Superior temporal gyrus (tissue), 1 donor: Measurements from ENCODE around the gene KIF3B.
"Not testable (repeated sequence)": the region's sequence is repeated elsewhere in the genome, so short reads cannot be mapped to it uniquely, and the experiment has no call there.

Experiments
- DNase-seq: peaks from one replicate; pipeline ENCODE4 v3.0.0-alpha.2; 2016; ENCODE audit errors: extremely low spot score

Gene KIF3B

DNA sequence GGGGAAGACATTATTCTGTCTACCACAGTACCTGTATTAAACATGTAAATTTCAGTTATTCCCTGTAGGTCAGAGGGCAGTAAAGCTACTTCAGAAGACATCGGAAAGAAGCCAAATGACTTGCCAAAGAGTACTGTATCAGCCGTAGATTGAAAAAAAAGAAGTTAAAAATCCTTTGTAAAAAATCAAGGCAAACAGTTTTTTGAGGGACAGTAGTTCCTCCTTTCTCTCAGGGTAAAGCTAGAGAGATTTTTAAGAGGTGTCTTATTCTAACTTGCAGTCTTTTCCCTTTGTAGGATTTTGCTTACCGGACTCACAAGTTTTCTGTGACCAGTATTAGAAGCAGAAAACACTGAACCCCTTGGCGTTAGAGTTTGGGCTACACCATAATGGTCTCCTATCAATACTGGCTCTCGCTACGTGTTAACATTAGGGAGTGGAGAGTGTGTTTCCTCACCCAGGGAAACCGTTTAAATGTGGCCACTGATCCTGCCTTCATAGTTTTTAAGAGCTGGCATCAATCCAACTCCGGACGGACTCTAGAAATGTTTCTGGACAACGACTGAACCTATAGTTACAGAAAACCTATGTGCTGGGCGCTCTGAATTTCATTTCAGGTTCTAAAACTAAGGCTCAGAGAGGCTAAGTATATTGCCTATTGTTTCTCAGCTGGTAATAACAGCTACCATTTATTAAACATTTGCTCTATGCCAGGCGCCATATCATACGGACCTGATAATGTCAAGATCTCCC lies 79.3 kb downstream of the KIF3B start:
- DNase-seq, result no peak

DNA sequence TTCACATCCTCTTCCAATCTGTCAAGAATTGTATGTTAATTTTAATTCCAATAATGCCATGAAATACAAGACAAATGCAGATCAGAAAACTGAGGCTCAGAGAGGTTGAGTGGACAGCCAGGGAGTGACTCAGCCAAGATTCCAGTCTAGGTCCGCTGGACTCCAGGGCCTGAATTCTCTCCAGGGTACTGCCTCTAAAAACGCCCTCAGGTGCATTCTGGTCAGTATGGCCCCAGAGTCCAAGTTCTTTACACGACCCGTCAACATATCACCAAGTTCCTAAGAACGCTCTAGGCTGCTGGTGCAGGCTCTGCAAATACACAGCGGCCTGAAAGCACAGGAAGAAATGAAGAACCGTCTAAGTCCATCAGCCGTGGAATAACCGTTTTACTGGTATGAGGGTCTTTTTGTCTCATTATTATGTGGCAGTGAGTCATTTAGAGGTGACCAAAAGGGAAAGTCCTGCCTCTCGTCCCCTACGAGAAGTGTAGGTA lies 80.0 kb downstream of the KIF3B start:
- DNase-seq, result no peak

DNA sequence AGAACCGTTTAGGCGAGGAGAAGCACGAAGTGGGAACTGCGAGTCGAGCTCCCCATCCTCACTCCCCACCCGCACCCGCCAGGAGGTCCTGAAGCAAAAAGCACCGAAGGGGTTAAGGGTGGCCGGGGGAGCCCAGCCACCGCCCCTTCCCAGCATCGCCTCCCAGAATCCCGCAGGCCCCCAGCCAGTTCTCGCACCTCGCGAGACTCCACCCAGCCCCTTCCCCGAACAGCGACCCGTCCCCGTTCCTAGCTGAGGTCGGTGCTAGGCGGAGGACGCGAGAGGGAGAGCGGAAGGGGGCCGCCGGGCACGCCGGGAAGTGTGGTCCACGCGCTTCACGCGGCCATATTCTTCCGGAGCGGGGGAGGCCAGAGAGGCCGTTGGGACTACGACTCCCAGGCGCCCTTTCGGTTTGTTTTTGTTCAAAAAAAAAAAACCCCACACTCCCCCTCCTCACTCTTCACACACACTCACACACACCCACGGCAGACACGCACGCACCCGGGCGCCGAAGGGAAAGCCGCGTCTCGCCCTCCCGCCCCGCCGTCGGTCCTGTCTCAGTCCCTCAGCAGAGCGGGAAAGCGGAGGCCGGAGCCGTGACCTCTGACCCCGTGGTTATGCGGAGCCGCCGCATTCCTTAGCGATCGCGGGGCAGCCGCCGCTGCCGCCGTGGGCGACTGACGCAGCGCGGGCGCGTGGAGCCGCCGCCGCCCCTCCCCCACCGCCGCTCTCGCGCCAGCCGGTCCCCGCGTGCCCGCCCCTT lies 80.6 kb downstream of the KIF3B start, which contains the start of gene ASXL1:
TSS of gene ASXL1 (plus strand) at position 463 of the 763 bp plus-strand sequence. CDS start 445 bp downstream, outside the sequence.
- DNase-seq, result peak; percentile 96

DNA sequence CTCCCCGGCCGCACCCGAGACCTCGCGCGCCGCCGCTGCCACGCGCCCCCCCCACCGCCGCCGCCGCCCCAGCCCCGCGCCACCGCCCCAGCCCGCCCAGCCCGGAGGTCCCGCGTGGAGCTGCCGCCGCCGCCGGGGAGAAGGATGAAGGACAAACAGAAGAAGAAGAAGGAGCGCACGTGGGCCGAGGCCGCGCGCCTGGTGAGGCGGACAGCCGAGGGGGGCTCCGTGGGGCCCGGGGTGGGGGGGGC lies 81.1 kb downstream of the KIF3B start:
- DNase-seq, result no peak

DNA sequence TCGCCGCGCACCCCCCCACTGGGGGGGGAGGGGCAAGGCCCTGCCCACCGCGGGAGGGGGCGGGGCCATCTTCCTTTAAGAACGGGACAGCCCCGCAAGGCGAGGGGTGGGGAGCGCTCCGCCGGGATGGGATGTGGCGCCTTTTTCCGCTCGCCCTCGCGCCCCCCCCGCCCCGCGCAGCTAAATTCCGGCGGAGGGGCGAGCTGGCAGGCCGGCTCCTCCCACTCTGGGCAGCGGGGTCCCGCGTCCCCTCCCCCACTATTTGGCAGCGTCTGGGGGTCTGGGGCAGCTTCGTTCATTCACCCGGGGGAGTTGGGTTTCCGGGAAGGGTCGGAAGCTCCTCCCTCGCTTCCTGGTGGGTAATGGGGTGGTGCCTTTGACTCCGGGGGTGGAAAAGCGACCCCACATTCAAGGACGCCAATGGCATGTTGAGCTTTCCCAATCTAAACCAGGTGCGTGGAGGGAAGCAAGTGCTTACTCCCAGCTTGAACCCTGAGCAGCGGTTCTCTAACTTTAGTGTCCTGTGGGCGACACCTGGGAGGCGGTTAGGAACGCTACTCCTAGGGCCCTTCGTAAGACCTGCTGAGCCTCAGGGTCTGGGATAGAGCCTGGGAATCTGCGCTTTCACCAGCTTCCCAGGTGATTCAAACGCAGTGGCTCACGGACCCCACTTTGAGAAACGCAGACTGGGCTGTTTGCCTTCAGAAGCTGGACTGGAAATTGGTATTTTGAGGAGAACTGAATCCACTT lies 81.6 kb downstream of the KIF3B start:
- DNase-seq, result no peak

DNA sequence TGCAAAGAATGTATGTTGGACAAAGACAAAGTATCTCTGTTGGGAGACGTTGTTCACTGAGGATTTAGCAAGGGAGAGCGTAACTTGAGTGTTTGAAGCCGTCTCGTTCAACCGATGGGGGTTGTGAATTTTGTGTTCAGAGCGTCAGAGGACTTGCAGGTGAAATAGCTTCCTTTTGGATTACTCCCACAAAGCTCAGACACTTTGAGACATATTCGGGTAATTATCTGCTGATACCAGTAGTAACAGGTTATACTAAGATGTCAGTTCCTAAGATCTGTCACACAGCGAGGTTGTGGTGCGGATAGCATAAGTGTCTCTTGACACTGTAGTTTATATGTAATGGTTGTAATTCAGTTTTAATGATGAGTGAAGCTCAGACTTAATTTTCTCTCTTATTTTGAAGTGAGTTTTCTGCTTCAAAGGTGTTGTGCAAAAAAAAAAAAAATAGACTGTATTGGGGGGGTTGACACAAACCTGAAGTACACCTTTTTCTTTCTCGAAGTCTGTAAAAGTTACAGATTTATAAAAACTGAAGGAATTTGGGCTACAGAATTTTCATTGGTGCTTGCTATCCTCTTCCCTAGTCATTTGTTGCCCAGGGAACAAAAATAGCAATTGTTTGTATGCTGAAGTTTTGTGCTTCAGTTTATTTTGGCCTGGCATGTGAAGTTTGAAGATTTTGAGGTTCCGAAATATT lies 82.3 kb downstream of the KIF3B start:
- DNase-seq, result peak; percentile 64

DNA sequence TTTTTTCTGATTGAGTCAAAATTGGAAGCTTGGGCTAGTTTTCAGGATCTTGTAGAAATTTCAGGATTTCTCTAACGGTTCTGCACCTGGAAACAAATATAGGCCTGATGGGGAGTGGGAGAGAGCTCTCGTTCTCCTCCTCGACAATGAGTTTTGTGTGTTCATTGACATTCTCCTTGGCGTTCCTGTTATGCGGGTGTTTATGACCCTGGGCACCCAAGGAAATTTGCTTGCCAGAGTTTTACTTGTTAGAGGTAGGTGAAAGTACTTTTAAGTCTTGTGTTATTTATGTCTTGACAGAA lies 82.8 kb downstream of the KIF3B start:
- DNase-seq, result no peak

DNA sequence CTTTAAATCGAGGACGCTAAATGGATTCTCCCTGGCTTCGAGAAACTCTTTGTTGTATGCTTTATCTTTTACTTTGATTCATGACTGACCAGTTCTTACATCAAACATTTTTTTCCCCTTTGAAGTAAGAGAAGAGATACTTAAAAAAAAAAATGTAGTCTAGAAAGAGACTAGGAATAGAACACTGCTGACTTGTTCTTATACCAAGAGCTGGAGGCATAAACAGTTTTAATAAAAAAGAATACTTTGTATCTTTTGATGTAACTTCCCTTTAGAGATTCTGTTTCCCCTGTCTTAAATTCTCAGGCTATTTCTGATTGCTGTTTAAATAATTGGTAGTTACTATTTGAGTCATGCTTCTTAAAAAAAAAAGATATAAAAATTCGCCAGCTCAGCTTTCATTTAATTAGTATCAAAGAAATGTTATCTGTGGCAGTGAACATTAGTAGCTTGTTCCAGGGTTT lies 85.5 kb downstream of the KIF3B start:
- no peak for DNase-seq

DNA sequence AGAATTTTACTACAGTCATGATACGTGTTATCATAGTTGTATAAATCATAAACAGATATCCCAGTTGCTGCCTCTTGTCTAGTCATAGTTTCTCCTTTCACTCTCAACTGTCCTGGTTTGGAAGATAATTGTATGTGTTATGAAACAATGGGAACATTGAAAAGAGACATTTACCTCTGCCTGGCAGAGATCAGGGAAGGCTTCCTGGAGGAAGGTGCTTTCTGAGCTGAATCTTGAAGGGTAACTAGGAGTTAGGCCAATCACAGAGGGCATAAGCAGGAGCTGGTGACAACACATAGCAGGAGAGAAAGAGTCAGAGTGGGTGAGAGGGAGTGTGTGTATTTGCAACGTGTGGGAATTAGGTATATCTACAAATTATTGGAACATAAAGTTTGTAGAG lies 86.0 kb downstream of the KIF3B start:
- no peak for DNase-seq

DNA sequence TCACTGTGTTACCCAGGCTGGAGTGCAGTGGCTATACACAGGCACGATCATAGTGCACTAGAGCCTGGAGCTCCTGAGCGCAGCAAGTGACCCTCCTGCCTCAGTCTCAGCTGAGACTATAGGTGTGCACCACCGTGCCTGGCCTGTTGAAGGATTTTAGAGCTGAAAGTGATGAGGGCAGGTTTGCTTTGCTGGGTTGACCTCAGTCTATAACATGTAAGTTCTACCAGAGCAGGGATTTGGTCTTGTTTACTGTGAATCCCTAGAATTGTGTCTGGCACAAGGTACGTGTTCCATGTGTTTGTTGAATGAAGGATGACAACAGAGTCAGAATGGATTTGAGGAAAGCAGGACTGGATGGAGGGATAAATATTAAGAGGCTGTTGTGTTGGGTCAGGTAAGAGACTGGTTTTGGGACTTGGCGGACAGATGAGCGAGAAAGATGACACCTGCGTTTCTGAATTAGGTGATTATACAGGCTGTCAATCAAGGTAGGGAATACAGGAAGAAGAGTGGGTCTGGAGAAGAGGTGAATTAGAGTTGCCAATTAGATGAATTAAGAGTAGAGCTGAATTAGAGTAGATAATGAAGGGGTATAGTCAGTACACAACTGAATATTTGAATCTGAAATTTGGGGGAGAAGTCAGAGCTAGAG lies 87.2 kb downstream of the KIF3B start:
- no peak for DNase-seq

DNA sequence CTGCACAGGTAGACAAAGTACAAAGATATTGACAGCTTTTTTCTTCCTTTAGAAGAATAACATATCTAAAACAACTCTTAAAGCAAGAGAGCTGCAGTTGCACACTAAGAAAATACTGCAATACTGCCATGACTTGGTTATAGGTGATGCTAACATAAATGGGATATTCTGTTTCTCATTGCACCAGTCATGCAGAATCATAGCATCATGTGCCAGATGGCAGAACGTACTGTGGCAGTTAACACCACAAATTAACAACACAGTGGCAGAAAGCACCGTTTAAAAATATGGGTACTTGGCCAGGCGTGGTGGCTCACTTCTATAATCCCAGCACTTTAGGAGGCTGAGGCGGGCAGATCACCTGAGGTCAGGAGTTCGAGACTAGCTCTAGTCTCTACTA lies 88.1 kb downstream of the KIF3B start:
- DNase-seq, result peak; percentile 36

DNA sequence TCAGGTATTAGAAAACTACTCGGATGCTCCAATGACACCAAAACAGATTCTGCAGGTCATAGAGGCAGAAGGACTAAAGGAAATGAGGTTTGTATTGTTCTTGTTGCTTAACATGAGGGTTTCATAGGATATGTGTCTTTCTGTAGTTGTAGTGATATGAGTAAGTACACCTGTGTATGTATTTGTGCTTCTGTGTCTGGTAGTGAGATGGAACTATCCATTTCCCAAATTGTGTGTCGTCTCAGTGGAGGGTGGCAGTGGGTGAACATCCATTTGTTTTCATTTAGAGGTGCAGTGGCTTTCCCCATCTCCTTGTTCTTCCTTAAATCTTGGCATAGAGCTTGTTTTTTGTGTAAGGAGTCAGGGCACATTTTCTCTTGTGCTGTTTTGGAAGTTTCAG lies 88.9 kb downstream of the KIF3B start:
- no peak for DNase-seq

DNA sequence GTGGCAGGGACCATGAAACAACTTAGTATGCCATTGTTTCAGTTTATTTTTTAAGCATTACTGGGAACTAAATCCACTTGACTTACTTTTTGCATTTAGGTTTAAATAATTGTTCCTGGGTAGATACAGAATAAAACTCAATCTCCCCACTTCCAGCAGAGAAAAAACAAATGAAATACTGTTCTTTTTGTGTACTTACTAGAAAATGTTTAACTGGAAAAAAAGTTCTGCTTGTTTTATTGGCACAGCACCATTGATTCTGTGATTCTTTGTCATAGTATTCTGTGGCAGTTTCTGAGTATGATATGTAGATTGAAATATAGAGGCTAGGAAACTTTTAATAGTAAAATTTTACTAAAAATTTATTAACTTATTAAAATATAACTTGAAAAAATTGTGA lies 90.9 kb downstream of the KIF3B start:
- DNase-seq, result no peak

DNA sequence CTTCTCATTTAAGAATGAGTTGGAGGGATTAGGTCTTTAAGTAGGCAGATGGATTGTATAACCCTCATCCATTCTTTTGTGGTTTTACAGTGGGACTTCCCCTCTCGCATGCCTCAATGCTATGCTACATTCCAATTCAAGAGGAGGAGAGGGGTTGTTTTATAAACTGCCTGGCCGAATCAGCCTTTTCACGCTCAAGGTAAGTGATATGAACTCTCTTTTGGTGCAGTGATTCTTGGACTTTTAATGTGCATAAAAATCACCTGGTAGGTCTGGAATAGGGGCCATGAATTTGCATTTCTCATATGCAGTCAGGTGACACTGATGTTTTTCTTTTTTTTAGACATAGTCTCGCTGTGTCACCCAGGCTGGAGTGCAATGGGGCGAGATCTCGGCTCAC lies 91.5 kb downstream of the KIF3B start:
- no peak for DNase-seq

DNA sequence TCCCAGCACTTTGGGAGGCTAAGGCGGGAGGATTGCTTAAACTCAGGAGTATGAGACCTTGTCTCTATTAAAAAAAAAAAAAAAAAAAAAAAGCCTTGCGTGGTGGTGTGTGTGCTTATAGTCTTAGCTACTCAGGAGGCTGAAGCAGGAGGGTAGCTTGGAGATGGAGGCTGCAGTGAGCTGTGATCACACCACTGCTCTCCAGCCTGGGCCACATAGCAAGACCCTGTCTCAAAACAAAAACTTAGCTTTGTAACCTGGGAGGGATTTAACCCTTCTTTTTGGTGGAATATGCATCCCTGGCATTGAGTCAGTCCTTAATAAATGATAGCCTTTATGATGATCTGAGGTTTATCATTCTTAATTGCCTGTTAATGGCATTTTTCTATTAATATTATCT lies 93.4 kb downstream of the KIF3B start:
- no peak for DNase-seq

DNA sequence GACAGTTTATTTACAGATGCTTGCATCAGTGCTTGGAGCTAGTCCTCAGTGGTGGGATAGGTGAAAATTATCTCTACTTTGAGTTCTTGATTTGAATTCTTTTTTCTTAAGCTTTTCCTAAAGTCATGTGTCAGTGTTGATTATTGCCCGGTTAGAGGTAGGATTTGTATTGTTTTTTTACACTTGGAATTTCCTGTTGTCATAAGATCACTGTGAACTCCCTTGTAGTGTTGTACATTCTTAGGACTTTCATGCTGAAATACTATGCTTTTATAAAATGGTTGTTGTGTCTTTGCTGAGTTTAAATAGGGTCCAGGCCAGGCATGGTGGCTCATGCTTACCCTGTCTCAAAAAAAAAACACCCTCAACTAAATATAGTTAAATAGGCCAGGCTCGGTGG lies 101.0 kb downstream of the KIF3B start:
- DNase-seq, result peak; percentile 4

DNA sequence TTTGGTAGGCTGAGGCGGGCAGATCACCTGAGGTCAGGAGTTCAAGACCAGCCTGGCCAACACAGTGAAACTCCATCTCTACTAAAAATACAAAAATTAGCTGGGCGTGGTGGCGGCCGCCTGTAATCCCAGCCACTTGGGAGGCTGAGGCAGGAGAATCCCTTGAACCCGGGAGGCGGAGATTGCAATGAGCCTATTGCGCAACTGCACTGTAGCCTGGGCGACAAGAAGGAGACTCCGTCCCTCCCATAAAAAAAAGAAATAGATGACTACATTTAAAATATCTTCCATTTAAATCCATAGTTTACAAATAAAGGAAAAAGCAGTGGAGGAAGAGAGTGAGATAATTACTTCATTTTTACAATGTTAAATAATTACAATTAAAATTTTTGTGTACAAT lies 102.6 kb downstream of the KIF3B start:
- not testable (repeated sequence) for DNase-seq

DNA sequence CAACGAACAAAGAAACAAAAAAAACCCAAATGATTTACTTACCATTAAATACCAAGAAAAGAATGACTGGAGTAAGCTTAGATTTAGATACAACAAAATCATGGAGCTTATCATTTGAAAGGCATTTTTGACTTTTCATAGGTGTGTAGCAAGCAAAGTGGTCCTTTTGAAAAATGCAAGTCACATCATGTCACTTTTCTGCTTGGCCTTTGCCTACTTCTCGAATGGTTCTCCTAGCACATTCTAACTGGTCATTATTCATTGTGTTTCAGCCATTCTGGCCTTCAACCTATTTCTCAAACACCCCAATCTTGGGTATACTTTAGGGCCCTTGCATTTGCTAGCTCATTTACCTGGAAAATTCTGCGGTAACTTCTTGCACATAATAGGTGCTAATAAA lies 103.3 kb downstream of the KIF3B start:
- no peak for DNase-seq

DNA sequence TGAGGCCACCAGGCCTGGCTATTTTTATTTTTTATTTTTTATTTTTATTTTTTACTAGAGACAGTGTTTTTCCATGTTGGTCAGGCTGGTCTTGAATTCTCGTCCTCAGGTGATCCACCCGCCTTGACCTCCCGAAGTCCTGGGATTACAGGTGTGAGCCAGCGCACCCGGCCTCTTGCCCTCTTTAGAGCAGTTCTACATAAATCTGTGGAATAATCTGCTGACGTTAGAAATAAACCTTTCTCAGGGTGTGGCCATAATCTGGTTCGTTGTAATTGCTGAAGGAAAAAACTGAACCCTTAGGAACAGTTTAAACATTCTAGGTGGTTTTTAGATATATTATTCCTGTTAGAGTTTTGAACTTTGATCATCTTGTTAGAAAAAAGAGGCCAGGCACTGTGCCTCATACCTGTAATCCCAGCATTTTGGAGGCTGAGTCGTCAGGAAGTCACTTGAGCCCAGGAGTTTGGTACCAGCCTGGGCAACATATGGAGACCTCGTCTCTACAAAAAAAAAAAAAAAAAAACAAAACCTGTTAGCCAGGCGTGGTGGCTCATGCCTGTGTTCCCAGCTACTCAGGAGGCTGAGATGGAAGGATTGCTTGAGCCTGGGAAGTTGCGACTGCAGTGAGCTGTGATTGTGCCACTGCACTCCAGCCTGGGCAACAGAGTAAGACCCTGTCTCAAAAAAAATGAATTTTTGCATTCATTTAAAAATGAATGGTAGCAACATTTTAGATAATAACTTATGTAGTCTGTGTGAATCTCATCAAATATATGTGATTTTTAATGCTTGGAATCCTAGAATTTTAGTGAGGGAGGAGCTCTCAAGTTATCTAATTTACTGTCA lies 104.9 kb downstream of the KIF3B start:
- no peak for DNase-seq

DNA sequence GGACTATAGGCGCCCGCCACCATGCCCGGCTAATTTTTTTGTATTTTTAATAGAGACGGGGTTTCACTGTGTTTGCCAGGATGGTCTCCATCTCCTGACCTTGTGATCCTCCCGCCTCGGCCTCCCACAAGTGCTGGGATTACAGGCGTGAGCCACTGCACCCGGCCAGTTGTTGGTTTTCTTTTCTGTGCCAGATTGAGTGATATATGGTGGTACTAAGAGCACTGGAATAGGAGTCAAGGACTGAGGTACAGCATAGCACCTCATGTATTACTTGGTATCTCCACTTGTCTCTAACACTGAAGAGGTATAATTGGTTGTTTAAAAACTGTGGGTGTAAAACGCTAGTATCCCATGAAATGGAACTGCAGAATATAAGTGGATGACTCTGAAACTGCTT lies 106.0 kb downstream of the KIF3B start:
- not testable (repeated sequence) for DNase-seq
